ENCODE data around the gene NEU1.
"Not testable (repeated sequence)": the region's sequence is repeated elsewhere in the genome, so short reads cannot be mapped to it uniquely, and the experiment has no call there.

NEU1 gene

GRCh38 chr6:31826793-31827285, 35.8 kb downstream of the NEU1 start:
- peak in 1 of 2 experiments; percentile 93 for DNase-seq (ENCODE audit: low read depth in 1 of 2, low spot score in 1 of 2)
- in situ Hi-C loops (cut with HindIII; ENCODE audit: low pct_unique_long_range_greater_than_20kb, low sequenced_read_pairs), result no loop called here
- no peak for TF ChIP-seq JUND (IDR thresholded peaks at IDR 0.05; ENCODE audit: low read depth)

DNA sequence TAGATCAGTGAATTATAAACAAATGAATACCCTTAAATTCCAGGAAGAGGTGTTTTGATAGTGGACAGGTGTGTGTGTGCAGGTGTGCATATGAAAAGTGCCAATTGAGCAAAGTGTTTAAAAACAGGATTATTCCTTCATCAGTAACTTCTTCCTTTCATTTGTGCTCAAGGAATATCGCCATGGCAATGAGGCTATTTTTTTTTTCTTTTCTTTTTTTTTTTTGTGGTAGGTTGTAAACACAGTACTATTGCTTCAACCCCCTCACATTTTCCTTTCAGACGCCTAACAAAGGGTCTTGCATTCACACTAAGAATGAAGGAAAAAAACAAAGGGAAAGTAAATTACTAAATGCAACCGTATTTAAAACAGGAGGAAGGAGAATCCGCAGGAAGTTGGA, 37.1 kb downstream of the NEU1 start:
- TF ChIP-seq JUND (IDR thresholded peaks at IDR 0.05; ENCODE audit: low read depth), result no peak
- no peak for DNase-seq (ENCODE audit: low read depth in 1 of 2, low spot score in 1 of 2)
- in situ Hi-C loops (cut with HindIII; ENCODE audit: low pct_unique_long_range_greater_than_20kb, low sequenced_read_pairs), result no loop called here

DNA sequence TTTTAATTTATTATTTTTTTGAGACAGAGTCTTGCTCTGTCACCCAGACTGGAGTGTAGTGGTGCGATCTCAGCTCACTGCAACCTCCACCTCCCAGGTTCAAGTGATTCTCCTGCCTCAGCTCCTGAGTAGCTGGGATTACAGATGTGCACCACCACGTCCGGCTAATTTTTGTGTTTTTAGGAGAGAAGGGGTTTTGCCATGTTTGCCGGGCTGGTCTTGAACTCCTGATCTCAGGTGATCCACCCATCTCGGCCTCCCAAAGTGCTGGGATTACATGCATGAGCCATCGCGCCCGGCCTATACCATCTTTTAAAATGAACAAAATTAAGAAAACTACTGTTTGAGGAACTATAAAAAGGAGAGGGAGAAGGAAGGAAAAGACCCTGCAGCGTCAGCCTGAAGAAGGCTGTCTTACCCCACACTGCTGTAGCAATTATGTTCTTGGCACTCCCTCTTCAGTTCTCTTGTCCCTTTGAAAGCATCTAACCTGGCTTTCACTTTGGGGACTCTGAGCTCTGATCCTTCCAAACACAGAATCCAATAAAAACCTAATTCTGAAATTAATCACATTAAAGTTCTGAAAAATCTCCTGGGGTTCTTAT, 38.9 kb downstream of the NEU1 start:
- not testable (repeated sequence) for DNase-seq (ENCODE audit: low read depth in 1 of 2, low spot score in 1 of 2)

GRCh38 chr6:31822036-31822821, 40.4 kb downstream of the NEU1 start:
- 0 out of 2 replicates have a peak, but pooled peaks have one; percentile 32 for TF ChIP-seq JUND (IDR thresholded peaks at IDR 0.05; ENCODE audit: low read depth)
- DNase-seq (ENCODE audit: low read depth in 1 of 2, low spot score in 1 of 2), result peak in 1 of 2 experiments; percentile 95
- in situ Hi-C loops (cut with HindIII; ENCODE audit: low pct_unique_long_range_greater_than_20kb, low sequenced_read_pairs), result no loop called here

More for the DNA sequence above, 38.9 kb downstream of the NEU1 start:
- in situ Hi-C loops (cut with HindIII; ENCODE audit: low pct_unique_long_range_greater_than_20kb, low sequenced_read_pairs), result not testable (repeated sequence)

DNA sequence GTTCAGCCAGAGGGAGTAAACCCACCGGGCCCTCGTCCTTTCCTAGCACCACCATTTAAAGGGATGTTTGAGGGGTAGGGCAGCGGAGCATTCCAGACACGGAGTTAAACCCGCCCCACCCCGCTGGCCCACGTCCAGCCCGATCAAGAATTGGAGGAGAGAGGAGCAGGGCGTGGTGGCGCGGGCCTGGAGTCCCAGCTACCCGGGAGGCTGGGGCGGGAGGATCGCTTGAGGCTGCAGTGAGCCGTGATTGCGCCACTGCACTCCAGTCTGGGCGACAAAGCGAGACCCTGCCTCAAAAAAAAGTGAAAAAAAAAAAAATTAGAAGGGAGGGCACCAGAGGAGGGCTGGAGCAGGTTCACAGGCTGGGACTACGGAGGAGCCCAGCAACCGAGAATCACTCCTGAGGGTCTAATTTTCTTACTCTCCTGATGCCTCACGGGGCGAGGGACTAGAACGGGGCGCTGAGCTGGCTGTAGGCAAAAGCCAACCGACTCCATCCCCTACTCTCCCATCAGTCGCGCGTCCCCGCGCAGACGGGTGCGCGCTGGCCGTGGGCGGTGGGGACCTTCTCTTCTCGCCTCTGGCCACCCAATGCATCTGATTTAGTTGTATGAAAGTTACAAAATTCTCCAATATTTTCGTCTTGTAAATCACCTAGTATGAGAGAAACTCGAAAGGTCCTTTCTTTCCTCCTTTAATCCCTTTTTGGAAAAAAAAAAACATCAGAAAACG, 41.2 kb downstream of the NEU1 start:
- TF ChIP-seq JUND (IDR thresholded peaks at IDR 0.05; ENCODE audit: low read depth), result no peak
- in situ Hi-C loops (cut with HindIII; ENCODE audit: low pct_unique_long_range_greater_than_20kb, low sequenced_read_pairs), result no loop called here
- peak in 1 of 2 experiments; percentile 73 for DNase-seq (ENCODE audit: low read depth in 1 of 2, low spot score in 1 of 2)

- DNase-seq (ENCODE audit: low read depth in 1 of 2, low spot score in 1 of 2); in situ Hi-C loops (cut with HindIII; ENCODE audit: low pct_unique_long_range_greater_than_20kb, low sequenced_read_pairs): not testable (repeated sequence)
Measured at GRCh38 chr6:31820399-31820798, 42.2 kb downstream of the NEU1 start.

- no peak for DNase-seq (ENCODE audit: low read depth in 1 of 2, low spot score in 1 of 2)
- in situ Hi-C loops (cut with HindIII; ENCODE audit: low pct_unique_long_range_greater_than_20kb, low sequenced_read_pairs), result no loop called here
- no peak for TF ChIP-seq JUND (IDR thresholded peaks at IDR 0.05; ENCODE audit: low read depth)
Measured at GRCh38 chr6:31819871-31820299, 42.7 kb downstream of the NEU1 start.

DNA sequence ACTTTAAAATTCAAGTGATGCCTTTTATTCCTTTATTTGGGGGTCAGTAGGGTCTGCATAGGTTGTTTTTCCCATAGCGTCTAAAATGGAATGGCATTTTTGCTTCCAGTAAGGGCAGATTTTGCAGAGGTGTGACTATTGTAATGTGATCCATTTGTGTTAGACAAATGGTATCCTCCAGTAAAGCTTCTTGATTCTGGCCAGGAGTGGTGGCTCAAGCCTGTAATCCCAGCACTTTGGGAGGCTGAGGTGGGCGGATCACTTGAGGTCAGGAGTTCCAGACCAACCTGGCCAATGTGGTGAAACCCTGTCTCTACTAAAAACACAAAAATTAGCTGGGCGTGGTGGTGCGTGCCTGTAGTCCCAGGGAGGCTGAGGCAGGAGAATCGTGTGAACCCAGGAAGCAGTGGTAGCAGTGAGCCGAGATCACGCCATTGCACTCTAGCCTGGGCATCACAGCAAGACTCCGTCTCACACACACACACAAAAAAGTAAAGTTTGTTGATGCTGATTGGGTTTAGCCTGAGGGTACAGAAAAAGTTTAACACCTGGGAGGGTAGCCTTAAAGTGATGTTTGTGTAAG, 44.6 kb downstream of the NEU1 start:
- in situ Hi-C loops (cut with HindIII; ENCODE audit: low pct_unique_long_range_greater_than_20kb, low sequenced_read_pairs); DNase-seq (ENCODE audit: low read depth in 1 of 2, low spot score in 1 of 2): not testable (repeated sequence)

- in situ Hi-C loops (cut with HindIII; ENCODE audit: low pct_unique_long_range_greater_than_20kb, low sequenced_read_pairs); DNase-seq (ENCODE audit: low read depth in 1 of 2, low spot score in 1 of 2): not testable (repeated sequence)
Measured at GRCh38 chr6:31817133-31817928, 45.3 kb downstream of the NEU1 start.

- in situ Hi-C loops (cut with HindIII; ENCODE audit: low pct_unique_long_range_greater_than_20kb, low sequenced_read_pairs), result no loop called here
- peak; percentile 91 to 99 for DNase-seq (ENCODE audit: low read depth in 1 of 2, low spot score in 1 of 2)
- no peak; the same call in 1 of the 2 replicates for TF ChIP-seq JUND (IDR thresholded peaks at IDR 0.05; ENCODE audit: low read depth)
Measured at GRCh38 chr6:31815025-31815838, 47.4 kb downstream of the NEU1 start, which contains the start of the genes HSPA1A and HSPA1L. TSS of gene HSPA1A (plus strand) at chr6:31815543. CDS start at chr6:31815757, 214 bp downstream. TSS of gene HSPA1L (minus strand) at chr6:31815283. CDS start at chr6:31811972, 3,311 bp downstream.

GRCh38 chr6:31814677-31815024, 48.0 kb downstream of the NEU1 start:
- peak; percentile 86 to 99 for DNase-seq (ENCODE audit: low read depth in 1 of 2, low spot score in 1 of 2)
- no peak for TF ChIP-seq JUND (IDR thresholded peaks at IDR 0.05; ENCODE audit: low read depth)
- in situ Hi-C loops (cut with HindIII; ENCODE audit: low pct_unique_long_range_greater_than_20kb, low sequenced_read_pairs), result no loop called here

Measured in T47D (cell line).